GM08714 (cell line): Measurements from ENCODE around the gene LGALS9.

Experiments
- H3K4me3 ChIP-seq: fragments of 200-500 bp; sonication (Bioruptor generic); 2 replicates; pipeline ENCODE4 v1.5.1; 2014; ENCODE audit warnings: mild to moderate bottlenecking, low read length, inconsistent platforms
- ZNF274 ChIP-seq: IDR thresholded peaks from 2 replicates; pipeline ENCODE4 v1.6.1; 2012; ENCODE audit warnings: mild to moderate bottlenecking, low read depth, low read length

Gene LGALS9

GRCh38 chr17:27597783-27598320 lies 33.1 kb upstream of the LGALS9 start:
- TF ChIP-seq ZNF274: no peak
- no peak overlapping the region for H3K4me3 ChIP-seq

- TF ChIP-seq ZNF274: no peak
- no peak overlapping the region for H3K4me3 ChIP-seq
Measured at GRCh38 chr17:27598337-27599050, 32.5 kb upstream of the LGALS9 start.

GRCh38 chr17:27600471-27600870 lies 30.5 kb upstream of the LGALS9 start:
- no peak for TF ChIP-seq ZNF274
- H3K4me3 ChIP-seq: no peak overlapping the region

- no peak for TF ChIP-seq ZNF274
- H3K4me3 ChIP-seq: no peak overlapping the region
Measured at GRCh38 chr17:27601069-27601974, 29.7 kb upstream of the LGALS9 start.

- no peak overlapping the region for H3K4me3 ChIP-seq
- TF ChIP-seq ZNF274: no peak
Measured at GRCh38 chr17:27601975-27602302, 29.0 kb upstream of the LGALS9 start.

- no peak for TF ChIP-seq ZNF274
- H3K4me3 ChIP-seq: no peak overlapping the region
Measured at GRCh38 chr17:27602721-27603420, 28.1 kb upstream of the LGALS9 start.

GRCh38 chr17:27603421-27603770 lies 27.6 kb upstream of the LGALS9 start:
- H3K4me3 ChIP-seq: no peak overlapping the region
- TF ChIP-seq ZNF274: no peak

- no peak overlapping the region for H3K4me3 ChIP-seq
- TF ChIP-seq ZNF274: no peak
Measured at GRCh38 chr17:27603880-27604794, 26.9 kb upstream of the LGALS9 start.

- H3K4me3 ChIP-seq: no peak overlapping the region
- no peak for TF ChIP-seq ZNF274
Measured at GRCh38 chr17:27605409-27605808, 25.6 kb upstream of the LGALS9 start.

GRCh38 chr17:27607521-27608091 lies 23.4 kb upstream of the LGALS9 start:
- TF ChIP-seq ZNF274: no peak
- no peak overlapping the region for H3K4me3 ChIP-seq

GRCh38 chr17:27608328-27609230 lies 22.4 kb upstream of the LGALS9 start:
- TF ChIP-seq ZNF274: no peak
- H3K4me3 ChIP-seq: no peak overlapping the region

GRCh38 chr17:27609611-27610303 lies 21.2 kb upstream of the LGALS9 start:
- no peak overlapping the region for H3K4me3 ChIP-seq
- TF ChIP-seq ZNF274: no peak
